H9 (cell line): ENCODE results near the gene FABP1. TPM values are rescaled to one million over a fixed set of nuclear protein-coding genes. Genes with fewer than 3 reads are reported as not detected.

Experiments
- DNase-seq: peaks from one replicate; pipeline ENCODE4 v3.0.0-alpha.2; 2017
- H2AFZ ChIP-seq: one replicate; pipeline ENCODE4 v1.6.1; 2013; ENCODE audit warnings: mild to moderate bottlenecking, low read length, control low read depth, moderate library complexity
- H2AK5ac ChIP-seq: 2 replicates; pipeline ENCODE4 v1.6.1; 2013; ENCODE audit warnings: low read length, control low read depth, mixed read lengths; ENCODE audit not compliant: insufficient read length
- H2BK120ac ChIP-seq: one replicate; pipeline ENCODE4 v1.6.1; 2013; ENCODE audit warnings: low read depth, mild to moderate bottlenecking, low read length, control low read depth, inconsistent platforms; ENCODE audit not compliant: poor library complexity, severe bottlenecking
- H2BK12ac ChIP-seq: 2 replicates; pipeline ENCODE4 v1.6.1; 2013; ENCODE audit warnings: low read length, control low read depth, mixed read lengths, low read depth; ENCODE audit not compliant: insufficient read length
- H2BK15ac ChIP-seq: 2 replicates; pipeline ENCODE4 v1.6.1; 2013; ENCODE audit warnings: low read depth, low read length, control low read depth
- H2BK20ac ChIP-seq: one replicate; pipeline ENCODE4 v1.6.1; 2013; ENCODE audit warnings: low read depth, mild to moderate bottlenecking, low read length, control low read depth, inconsistent platforms; ENCODE audit not compliant: poor library complexity, severe bottlenecking
- H2BK5ac ChIP-seq: 2 replicates; pipeline ENCODE4 v1.6.1; 2013; ENCODE audit warnings: low read length, control low read depth, mixed read lengths; ENCODE audit not compliant: insufficient read length
- H3K14ac ChIP-seq: 2 replicates; pipeline ENCODE4 v1.6.1; 2013; ENCODE audit warnings: low read length, control low read depth; ENCODE audit not compliant: insufficient read depth
- H3K18ac ChIP-seq: 2 replicates; pipeline ENCODE4 v1.6.1; 2013; ENCODE audit warnings: low read depth, mild to moderate bottlenecking, mixed read lengths, low read length, control low read depth; ENCODE audit not compliant: insufficient read length
- H3K23ac ChIP-seq: 2 replicates; pipeline ENCODE4 v1.6.1; 2013; ENCODE audit warnings: low read length, control low read depth, mixed read lengths, low read depth; ENCODE audit not compliant: insufficient read length
- H3K23me2 ChIP-seq: 2 replicates; pipeline ENCODE4 v1.6.1; 2013; ENCODE audit warnings: low read depth, mild to moderate bottlenecking, mixed read lengths, low read length, control low read depth; ENCODE audit not compliant: insufficient read length, poor library complexity, severe bottlenecking
- H3K27ac ChIP-seq: 2 replicates; pipeline ENCODE4 v1.5.1; 2013; ENCODE audit warnings: low read length, control low read depth, mixed read lengths, low read depth; ENCODE audit not compliant: insufficient read length
- H3K27me3 ChIP-seq: 2 replicates; pipeline ENCODE4 v1.6.1; 2013; ENCODE audit warnings: low read length, control low read depth, inconsistent platforms; ENCODE audit not compliant: insufficient read depth
- H3K4ac ChIP-seq: 2 replicates; pipeline ENCODE4 v1.6.1; 2013; ENCODE audit warnings: low read depth, mild to moderate bottlenecking, control low read depth, inconsistent platforms, low read length, moderate library complexity
- H3K4me1 ChIP-seq: 2 replicates; pipeline ENCODE4 v1.6.1; 2013; ENCODE audit warnings: low read length, control low read depth, inconsistent platforms; ENCODE audit not compliant: insufficient read depth
- H3K4me2 ChIP-seq: 2 replicates; pipeline ENCODE4 v1.6.1; 2013; ENCODE audit warnings: low read length, control low read depth, mixed read lengths; ENCODE audit not compliant: insufficient read length, insufficient read depth
- H3K56ac ChIP-seq: 2 replicates; pipeline ENCODE4 v1.6.1; 2013; ENCODE audit warnings: low read depth, mild to moderate bottlenecking, mixed read lengths, low read length, control low read depth; ENCODE audit not compliant: insufficient read length
- H3K79me1 ChIP-seq: 2 replicates; pipeline ENCODE4 v1.6.1; 2013; ENCODE audit warnings: low read depth, mild to moderate bottlenecking, moderate library complexity, low read length, control low read depth, inconsistent platforms; ENCODE audit not compliant: insufficient read depth, poor library complexity, severe bottlenecking
- H3K79me2 ChIP-seq: 2 replicates; pipeline ENCODE4 v1.6.1; 2013; ENCODE audit warnings: low read length, control low read depth, inconsistent platforms; ENCODE audit not compliant: insufficient read depth
- H3K9ac ChIP-seq: 2 replicates; pipeline ENCODE4 v1.6.1; 2013; ENCODE audit warnings: low read length, control low read depth, mixed read lengths; ENCODE audit not compliant: insufficient read length; ENCODE audit errors: extremely low read depth
- H3K9me3 ChIP-seq: one replicate; pipeline ENCODE4 v1.6.1; 2013; ENCODE audit warnings: low read depth, low read length, inconsistent platforms; ENCODE audit not compliant: control insufficient read depth
- H3T11ph ChIP-seq: one replicate; pipeline ENCODE4 v1.6.1; 2013; ENCODE audit warnings: mild to moderate bottlenecking, low read length, control low read depth, inconsistent platforms
- H4K20me1 ChIP-seq: one replicate; pipeline ENCODE4 v1.6.1; 2013; ENCODE audit not compliant: control insufficient read depth, insufficient read length, insufficient read depth
- H4K5ac ChIP-seq: 2 replicates; pipeline ENCODE4 v1.6.1; 2013; ENCODE audit warnings: low read depth, mild to moderate bottlenecking, mixed read lengths, low read length, control low read depth; ENCODE audit not compliant: insufficient read length
- H4K8ac ChIP-seq: replicated peaks from 2 replicates; pipeline ENCODE4 v1.6.1; 2013; ENCODE audit warnings: low read length, control low read depth, mixed read lengths, low read depth; ENCODE audit not compliant: insufficient read length
- H4K91ac ChIP-seq: 2 replicates; pipeline ENCODE4 v1.6.1; 2013; ENCODE audit warnings: low read depth, mild to moderate bottlenecking, moderate library complexity, mixed read lengths, low read length, control low read depth; ENCODE audit not compliant: insufficient read length
- H3K27ac Mint-ChIP-seq, 3 experiments: 2 replicates in 2 of 3; 3 replicates in 1 of 3; pipeline ENCODE4 v1.8.0; 2020 to 2021; ENCODE audit warnings: mixed read lengths in 3 of 3, mild to moderate bottlenecking in 1 of 3, moderate library complexity in 1 of 3
- H3K27me3 Mint-ChIP-seq: 2 replicates; pipeline ENCODE4 v1.8.0; 2021; ENCODE audit warnings: low read depth, mild to moderate bottlenecking, moderate library complexity, mixed read lengths
- H3K36me3 Mint-ChIP-seq, 3 experiments: 2 replicates in 2 of 3; 3 replicates in 1 of 3; pipeline ENCODE4 v1.8.0; 2020 to 2021; ENCODE audit warnings: low read depth in 3 of 3, mixed read lengths in 3 of 3; ENCODE audit not compliant: insufficient read depth in 1 of 3
- H3K4me1 Mint-ChIP-seq, 2 experiments: 2 replicates each; pipeline ENCODE4 v1.8.0; 2020; ENCODE audit warnings: mixed read lengths in 2 of 2
- H3K4me3 Mint-ChIP-seq, 2 experiments: 2 replicates in 1 of 2; 3 replicates in 1 of 2; pipeline ENCODE4 v1.8.0; 2020 to 2021; ENCODE audit warnings: mild to moderate bottlenecking in 2 of 2, mixed read lengths in 2 of 2, moderate library complexity in 1 of 2
- H3K9me3 Mint-ChIP-seq, 2 experiments: 2 replicates in 1 of 2; 3 replicates in 1 of 2; pipeline ENCODE4 v1.8.0; 2020; ENCODE audit warnings: mild to moderate bottlenecking in 2 of 2, mixed read lengths in 2 of 2, moderate library complexity in 1 of 2
- CTCF ChIP-seq: fragments of 200-600 bp; sonication (generic); conservative IDR thresholded peaks from 3 replicates; pipeline ENCODE4 v1.8.0; 2021; ENCODE audit warnings: antibody characterized with exemption, mild to moderate bottlenecking
- WGBS: extraction: QIAGEN DNeasy Blood & Tissue Kit; methylation state at CpG from one replicate; pipeline ENCODE4 v1.1.7; 2013; ENCODE audit warnings: missing lambda C conversion rate, low lambda C conversion rate, mixed read lengths; ENCODE audit not compliant: insufficient read length; ENCODE audit errors: extremely low coverage; 5-methylcytosine and 5-hydroxymethylcytosine counted together
- total RNA-seq: library from RNA; stranded (reverse); gene quantifications from 2 replicates; pipeline ENCODE4 v1.2.1, GENCODE V29; 2021

FABP1 gene
- total RNA-seq, 1 experiment from 2014 or later = not detected

- Histone ChIP-seq H2AK5ac (no peak overlapping the region), H3K14ac (peak overlapping the region; percentile 83; the same call in 1 of the 2 replicates), H3K4me1 (0 out of 2 replicates have a peak, but pooled peaks cover 2% of the 10 kb centered on the region), H3K27me3 (no peaks in the 10 kb centered on the region), H4K8ac (no peak overlapping the region), H3K23ac (no peak overlapping the region), H2BK5ac (no peak overlapping the region), H2AFZ (no peak overlapping the region), H3K23me2 (no peaks in the 10 kb centered on the region), H3K18ac (peak overlapping the region; percentile 29), H4K91ac (no peak overlapping the region), H3K56ac (no peak overlapping the region), H4K5ac (no peak overlapping the region), H3K9ac (peak overlapping the region; percentile 33), H2BK120ac (peak overlapping the region; percentile 14), H3K79me2 (no peaks in the 10 kb centered on the region), H3K4ac (no peak overlapping the region), H2BK20ac (no peak overlapping the region), H3K9me3 (no peaks in the 10 kb centered on the region), H3K27ac (no peak overlapping the region), H3K4me2 (peak overlapping the region; percentile 63), H3T11ph (no peak overlapping the region), H2BK15ac (no peak overlapping the region), H2BK12ac (no peak overlapping the region), H4K20me1 (no peaks in the 10 kb centered on the region), H3K79me1 (no peaks in the 10 kb centered on the region)
- H3K36me3 Mint-ChIP-seq = peaks cover 0 to 11% (median 0%) of the 10 kb centered on the region in 3 experiments; a peak in 5 of 7 replicates
- WGBS = no CpG with 5 or more reads among the region's 37 CpGs
- peak; percentile 22; the same call in 1 of the 3 replicates for TF ChIP-seq CTCF
- peaks cover 8 to 13% of the 10 kb centered on the region in 2 experiments for H3K4me1 Mint-ChIP-seq
- no peak for DNase-seq
- H3K27ac Mint-ChIP-seq = no peak overlapping the region
- peaks cover 4% of the 10 kb centered on the region in 2 experiments; a peak in 3 of 5 replicates for H3K9me3 Mint-ChIP-seq
- peaks cover 23% of the 10 kb centered on the region for H3K27me3 Mint-ChIP-seq
- peak overlapping the region; percentile 76 to 80 for H3K4me3 Mint-ChIP-seq
Measured at GRCh38 chr2:88170472-88170892, 42.6 kb upstream of the FABP1 start.
